GM03348 (cell line): Measurements from ENCODE around the gene DSCAM.

Experiments used
- DNase-seq: peaks from one replicate; pipeline ENCODE4 v3.0.0; 2012; ENCODE audit warnings: low spot score

The DSCAM gene

DNA sequence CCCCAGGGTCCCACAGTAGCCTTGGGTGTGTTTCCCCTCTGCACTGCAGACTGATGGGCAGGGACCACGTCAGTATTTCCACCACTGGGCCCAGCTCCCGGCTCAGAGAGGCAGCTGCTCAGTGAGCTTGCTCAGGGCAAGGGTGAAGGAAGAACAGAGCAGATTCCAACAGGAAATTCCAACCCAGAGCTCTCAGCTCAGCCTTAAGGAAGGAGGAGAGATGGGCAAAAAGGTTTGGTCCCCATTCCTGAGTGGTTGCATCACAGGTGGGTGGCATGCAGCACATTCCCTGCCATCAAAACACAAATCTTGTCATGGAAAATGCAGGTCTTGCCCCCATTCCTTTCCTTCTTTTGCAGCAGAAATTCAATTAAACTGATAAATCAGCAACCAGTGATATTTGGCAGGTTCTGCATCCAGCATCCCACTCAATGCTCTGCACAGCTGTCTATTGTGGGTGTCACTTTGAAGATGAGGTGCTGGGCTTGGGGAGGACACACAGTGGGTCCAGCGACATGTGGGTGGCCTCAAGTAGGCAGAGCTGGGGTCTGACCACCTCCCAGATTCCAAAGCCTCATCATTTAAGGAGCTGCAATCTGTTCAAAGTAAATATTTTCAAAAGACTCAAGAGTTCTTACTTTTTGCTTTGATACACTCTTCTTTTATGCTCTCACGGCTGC lies 315.4 kb downstream of the DSCAM start:
- no peak for DNase-seq

GRCh38 chr21:40531016-40531415 lies 315.9 kb downstream of the DSCAM start:
- DNase-seq = no peak

GRCh38 chr21:40517646-40518045 lies 329.3 kb downstream of the DSCAM start:
- no peak for DNase-seq

DNA sequence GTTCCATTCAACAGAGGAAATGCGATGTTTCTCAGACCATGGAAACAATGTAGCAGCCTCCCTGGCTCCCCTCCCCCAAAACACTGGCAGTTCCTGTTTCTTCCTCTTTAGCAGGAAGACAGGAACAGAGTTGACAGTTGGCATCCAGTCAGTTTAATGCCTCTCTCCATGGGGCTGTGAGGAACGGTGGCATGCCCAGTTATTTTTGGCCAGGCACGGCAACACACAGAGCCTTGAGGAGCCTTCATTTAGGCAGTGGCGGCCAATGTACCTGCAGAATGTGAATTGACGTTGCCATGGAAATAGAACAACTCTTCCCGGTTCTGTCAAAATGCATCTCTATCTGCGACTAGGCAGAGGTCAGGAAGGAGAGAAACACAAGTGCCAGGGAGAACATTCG lies 330.6 kb downstream of the DSCAM start:
- DNase-seq = no peak

DNA sequence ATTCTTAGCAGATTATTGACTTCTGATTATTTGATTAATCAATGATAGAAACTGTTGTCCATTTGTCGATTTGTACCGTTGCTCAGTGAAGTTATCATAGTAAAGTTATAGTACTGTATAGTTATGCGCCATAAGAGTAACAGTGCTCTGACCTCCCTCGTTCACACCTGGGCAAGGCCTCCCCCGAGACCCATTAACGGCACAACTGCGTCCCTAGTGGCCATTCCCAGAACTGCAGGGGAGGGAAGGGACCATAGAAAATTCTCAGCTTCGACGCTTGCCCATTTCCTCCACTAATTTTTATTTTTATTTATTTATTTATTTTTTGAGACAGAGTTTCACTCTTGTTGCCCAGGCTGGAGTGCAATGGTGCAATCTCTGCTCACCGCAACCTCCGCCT lies 334.4 kb downstream of the DSCAM start:
- DNase-seq = no peak

DNA sequence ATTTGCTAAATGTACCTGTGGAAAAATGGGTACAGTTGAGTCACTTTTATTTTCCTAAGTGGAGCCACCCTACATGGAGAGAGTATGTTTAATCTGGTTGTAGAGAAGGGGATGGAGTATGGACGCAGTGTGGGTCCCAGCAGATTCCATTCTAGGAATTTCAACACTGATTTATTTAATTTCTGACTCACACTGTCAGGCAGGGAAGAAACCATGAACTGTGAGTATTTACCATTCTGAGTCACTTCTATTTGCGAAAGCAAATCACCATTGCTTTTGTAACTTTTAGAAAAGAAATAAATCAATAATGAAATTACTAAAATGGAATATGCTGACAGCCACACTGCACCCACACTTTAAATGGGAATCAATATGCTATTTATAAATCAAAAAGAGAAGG lies 339.0 kb downstream of the DSCAM start:
- DNase-seq = no peak

DNA sequence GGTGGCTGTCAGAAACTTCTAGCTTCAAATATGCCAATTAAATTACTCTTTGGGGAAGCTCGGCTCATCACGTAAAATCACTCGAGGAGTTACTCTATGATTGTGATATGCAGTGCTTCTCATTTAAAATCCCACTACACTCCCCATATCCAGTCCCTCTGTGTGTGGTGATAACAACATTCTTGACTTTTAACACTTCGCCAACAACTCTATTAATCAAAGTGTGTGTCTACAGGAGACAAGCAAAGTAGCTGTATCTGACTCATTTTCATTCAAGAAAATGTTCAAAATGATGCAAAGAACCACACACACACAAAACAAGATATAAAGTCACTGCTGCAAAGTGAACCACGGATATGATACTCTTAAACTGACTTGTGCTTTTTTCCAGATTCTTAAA lies 341.3 kb downstream of the DSCAM start:
- DNase-seq = no peak

GRCh38 chr21:40505244-40505643 lies 341.7 kb downstream of the DSCAM start:
- DNase-seq = no peak

GRCh38 chr21:40504825-40505224 lies 342.1 kb downstream of the DSCAM start:
- DNase-seq = no peak

DNA sequence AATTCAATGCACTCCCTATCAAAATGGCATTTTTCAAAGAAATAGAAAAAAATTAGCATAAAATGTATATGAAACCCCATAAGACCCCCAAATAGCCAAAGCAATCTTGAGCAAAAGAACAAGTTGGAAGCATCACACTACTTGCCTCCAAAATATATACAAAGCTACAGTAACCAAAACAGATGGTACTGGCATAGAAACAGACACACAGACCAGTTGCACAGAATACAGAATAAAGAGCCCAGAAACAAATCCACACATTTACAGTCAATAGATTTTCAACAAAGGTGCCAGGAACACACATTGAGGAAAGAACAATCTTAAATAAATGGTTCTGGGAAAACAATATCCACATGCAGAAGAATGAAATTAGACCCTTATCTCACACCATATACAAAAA lies 350.8 kb downstream of the DSCAM start:
- DNase-seq = no peak

DNA sequence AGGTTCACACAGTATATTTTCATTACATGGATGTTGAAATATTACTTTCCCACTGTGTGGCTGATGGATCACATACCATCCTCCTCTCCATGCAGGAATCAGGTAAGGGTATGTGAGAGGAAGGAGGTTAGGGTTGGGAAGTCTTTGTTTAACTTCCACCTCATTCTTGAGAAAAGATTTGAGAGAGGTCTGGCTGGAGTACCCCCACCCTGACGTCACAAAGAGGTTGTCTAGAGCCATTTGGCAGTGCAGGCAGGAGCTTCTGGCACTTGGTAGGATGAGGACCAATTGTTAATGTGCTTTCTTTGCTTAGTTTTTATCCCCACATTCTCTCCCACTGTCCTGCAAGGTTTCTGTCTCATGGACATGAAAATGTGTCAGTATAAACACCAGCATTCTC lies 356.6 kb downstream of the DSCAM start:
- DNase-seq = no peak

- no peak for DNase-seq
These were observed 358.0 kb downstream of the DSCAM start for GRCh38 chr21:40489001-40489400.

GRCh38 chr21:40481764-40482163 lies 365.2 kb downstream of the DSCAM start:
- no peak for DNase-seq

DNA sequence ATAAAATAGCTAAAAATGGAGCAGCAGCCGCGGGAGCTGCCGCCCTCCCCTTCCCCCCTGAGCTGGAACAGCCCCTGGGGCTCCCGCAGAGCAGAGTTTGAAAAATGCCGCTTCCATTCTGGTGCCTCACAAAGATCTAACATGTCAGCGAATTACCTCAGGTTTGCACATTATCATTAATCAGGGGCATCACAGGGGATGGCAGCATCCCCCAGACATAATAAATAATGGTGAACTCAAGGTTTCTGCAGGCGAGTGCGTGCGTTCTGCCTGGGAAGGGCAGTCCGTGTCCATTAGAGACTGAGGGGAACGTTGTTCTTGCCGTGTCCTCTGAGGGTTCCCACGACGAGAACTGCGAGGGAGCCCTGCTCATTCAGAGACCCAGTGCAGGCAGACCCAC lies 372.4 kb downstream of the DSCAM start:
- no peak for DNase-seq

DNA sequence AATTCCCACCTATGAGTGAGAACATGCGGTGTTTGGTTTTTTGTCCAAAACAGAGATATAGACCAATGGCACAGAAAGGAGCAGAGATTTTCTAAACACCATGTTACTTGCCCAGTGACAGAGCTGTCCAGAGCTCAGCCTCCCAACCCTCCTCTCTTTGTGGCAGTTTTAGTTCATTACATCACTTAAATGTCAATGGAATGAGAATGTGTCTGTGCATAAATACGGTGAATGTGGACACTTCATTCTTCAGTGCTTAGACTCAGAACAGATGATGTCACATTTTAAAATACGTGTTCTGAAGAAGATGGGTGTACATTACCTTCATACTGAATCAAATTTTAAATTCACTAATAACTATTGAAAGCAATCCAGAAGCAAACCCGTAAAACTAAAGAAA lies 374.9 kb downstream of the DSCAM start:
- no peak for DNase-seq

GRCh38 chr21:40471103-40471502 lies 375.9 kb downstream of the DSCAM start:
- no peak for DNase-seq

DNA sequence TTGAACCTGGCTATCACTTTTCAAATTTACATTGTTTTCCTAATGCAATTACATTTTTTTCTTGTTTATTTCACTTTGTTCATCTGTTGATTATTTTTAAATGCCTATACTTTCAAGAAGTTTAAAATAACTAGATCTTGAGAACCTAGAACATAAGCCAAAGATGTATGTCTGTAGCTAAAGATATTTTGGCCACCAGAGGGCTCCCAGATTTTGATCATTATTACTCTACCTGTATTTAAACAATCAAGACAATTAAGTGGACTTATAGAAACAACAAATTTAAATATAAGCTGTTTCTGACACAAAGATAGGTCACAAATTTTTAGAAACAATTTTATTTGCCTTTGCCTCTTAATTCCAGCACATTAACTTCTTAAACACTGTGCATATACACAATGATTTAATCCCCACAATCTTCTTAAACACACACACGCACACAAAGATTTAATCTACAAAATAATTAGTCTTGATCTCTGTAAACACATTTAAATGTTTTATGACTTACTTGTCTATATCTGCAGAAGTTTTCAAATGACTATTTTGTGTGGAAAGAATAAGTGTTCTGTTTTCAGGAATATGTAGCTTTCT lies 380.0 kb downstream of the DSCAM start:
- DNase-seq = no peak

DNA sequence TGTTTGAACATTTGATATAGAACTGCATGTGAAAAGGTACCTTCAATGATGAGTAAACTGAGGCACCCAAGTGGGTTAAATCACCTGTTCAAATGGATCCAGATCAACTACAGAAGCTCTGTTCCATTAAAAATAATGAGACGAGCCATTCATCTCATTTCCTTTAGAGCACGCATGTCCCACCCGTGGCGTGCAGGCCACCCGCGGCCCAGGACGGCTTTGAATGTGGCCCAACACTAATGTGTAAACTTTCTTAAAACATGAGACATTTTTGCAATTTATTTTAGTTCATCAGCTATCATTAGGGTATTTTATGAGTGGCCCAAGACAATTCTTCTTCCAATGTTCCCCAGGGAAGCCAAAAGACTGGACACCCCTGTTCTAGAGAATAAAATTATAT lies 381.6 kb downstream of the DSCAM start:
- DNase-seq = no peak

DNA sequence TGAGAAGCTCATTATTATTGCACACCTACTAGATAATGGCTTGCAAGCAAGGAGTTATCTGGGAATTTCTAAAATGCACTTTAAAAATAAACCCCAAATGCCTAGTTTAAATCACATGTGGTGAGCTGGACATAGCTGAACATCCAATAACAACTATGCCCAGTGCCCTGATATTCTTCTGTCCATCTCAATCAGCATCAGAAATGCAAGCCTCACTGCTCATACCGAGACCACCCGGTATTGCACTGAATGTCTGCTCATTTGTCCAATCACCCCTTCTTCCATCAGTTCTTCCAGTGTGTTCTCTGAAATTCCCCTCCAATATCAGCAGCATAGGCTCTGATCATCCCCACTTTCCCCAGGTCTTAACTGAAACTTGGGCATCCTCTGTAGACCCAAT lies 383.8 kb downstream of the DSCAM start:
- no peak for DNase-seq

DNA sequence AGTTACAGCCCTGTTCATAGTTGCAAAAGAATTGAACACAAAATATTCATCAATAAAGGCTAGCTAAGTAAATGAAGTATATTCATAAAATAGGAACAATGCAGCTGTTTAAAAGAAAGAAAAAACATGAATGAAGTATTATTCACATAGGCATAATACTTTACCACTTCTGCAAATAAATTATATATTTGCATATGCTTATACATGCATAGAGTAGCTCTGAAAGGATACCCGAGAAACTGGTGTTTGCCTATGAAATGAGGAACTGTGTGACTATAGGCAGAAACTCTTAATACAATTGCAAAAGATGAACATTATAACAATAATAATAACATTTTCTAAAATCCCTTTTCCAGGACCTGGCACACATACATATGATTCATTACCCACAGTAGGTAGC lies 385.9 kb downstream of the DSCAM start:
- DNase-seq = no peak

GRCh38 chr21:40457741-40458140 lies 389.2 kb downstream of the DSCAM start:
- DNase-seq = no peak

DNA sequence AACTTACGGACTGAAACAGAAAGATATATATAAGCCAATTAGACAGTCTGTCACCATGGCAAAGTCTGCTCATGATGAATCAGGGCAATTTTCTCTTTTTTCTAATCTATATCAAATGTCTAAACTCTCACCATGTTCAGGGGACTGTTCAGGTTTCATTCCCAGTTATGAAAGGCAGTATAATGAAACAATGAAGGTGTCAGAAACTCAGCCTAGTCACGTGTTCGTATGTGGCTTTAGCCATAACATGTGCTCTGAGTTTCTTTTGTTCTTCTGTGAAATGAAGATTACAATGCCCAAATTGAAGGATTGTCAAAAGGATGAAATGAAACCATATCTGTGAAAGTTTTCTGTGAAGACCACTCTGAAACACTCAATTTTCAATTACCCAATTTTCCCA lies 392.9 kb downstream of the DSCAM start:
- DNase-seq = no peak

GRCh38 chr21:40453183-40453582 lies 393.8 kb downstream of the DSCAM start:
- no peak for DNase-seq

DNA sequence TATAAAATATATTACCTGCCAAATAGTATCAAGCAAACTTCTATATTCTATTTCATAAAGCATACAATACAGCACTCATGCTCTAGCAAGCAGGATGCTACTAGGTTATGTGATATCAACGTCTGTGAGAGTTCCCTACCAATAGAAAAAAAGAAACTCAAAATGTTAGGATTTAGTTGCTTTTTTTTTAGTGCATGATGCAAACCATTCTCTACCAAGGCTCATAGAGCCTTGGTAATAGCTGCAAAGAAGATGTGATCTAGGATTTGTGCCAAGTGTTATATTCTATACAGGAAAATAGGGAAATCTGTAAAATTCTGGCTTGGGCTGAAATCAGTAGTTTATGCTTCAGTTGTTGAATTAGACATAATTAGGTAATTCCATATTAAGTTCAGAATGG lies 394.4 kb downstream of the DSCAM start:
- DNase-seq = no peak
